ENCODE results near the gene POLR3GL. TPM values are rescaled to one million over a fixed set of nuclear protein-coding genes. Genes with fewer than 3 reads are reported as not detected.

Gene POLR3GL
- total RNA-seq, 2 experiments from 2014 or later, result 19.8 to 27.3 TPM

GRCh38 chr1:145965119-145965744 is 742 bp downstream of the POLR3GL start:
- TF ChIP-seq CTCF (conservative IDR thresholded peaks at IDR 0.05; ENCODE audit: low read length), result no peak
- TF ChIP-seq EZH2phosphoT487 (IDR thresholded peaks at IDR 0.05; ENCODE audit: borderline replicate concordance, low read depth, low read length), result no peak
- ChIA-PET CTCF (ENCODE audit: unreplicated experiment) (interaction anchor here (0.6 to 1.1 kb wide), 3 partner anchors 33 to 120 kb away, joined by 3 read pairs; partner anchors contain the start of gene NUDT17), POLR2A (interaction anchor here (0.5 to 5.5 kb wide), 20 partner anchors 10 to 139 kb away, joined by 3 to 58 read pairs (median 4); partner anchors contain the start of genes PIAS3 and RBM8A)
- no TSS peak for BruUV-seq (replicated peaks)
- DNase-seq (ENCODE audit: low spot score), result no peak
- Histone ChIP-seq H3K27ac (ENCODE audit: low read depth, low read length, poor library complexity, severe bottlenecking) (peak overlapping the region; percentile 36), H3K9me3 (ENCODE audit: low read length) (peaks cover 3% of the 10 kb centered on the region; the same call in 1 of the 2 replicates), H4K20me1 (ENCODE audit: insufficient read depth, low read length) (no peaks in the 10 kb centered on the region), H3K79me2 (ENCODE audit: insufficient read depth, low read depth, low read length) (peaks cover 6% of the 10 kb centered on the region; the same call in 1 of the 2 replicates), H3K4me1 (ENCODE audit: insufficient read depth, low read length, poor library complexity, severe bottlenecking) (peaks cover 44% of the 10 kb centered on the region), H3K36me3 (ENCODE audit: insufficient read depth, low read length) (peaks cover 6% of the 10 kb centered on the region), H3K9me2 (ENCODE audit: insufficient read depth, low read length) (no peaks in the 10 kb centered on the region), H3K4me3 (ENCODE audit: low read depth, low read length, poor library complexity, severe bottlenecking) (peak overlapping the region; percentile 75), H2AFZ (ENCODE audit: low read length) (peak overlapping the region; percentile 84), H3K4me2 (ENCODE audit: low read length) (peak overlapping the region; percentile 96)
- intact Hi-C loops (cut with micrococcal nuclease; ENCODE audit: unreplicated experiment), result no loop called here

GRCh38 chr1:145967288-145967687 is 2.8 kb downstream of the POLR3GL start:
- Histone ChIP-seq H3K27ac (ENCODE audit: low read depth, low read length, poor library complexity, severe bottlenecking) (no peak overlapping the region), H3K9me2 (ENCODE audit: insufficient read depth, low read length) (no peaks in the 10 kb centered on the region), H3K4me1 (ENCODE audit: insufficient read depth, low read length, poor library complexity, severe bottlenecking) (peaks cover 23% of the 10 kb centered on the region), H3K79me2 (ENCODE audit: insufficient read depth, low read depth, low read length) (peaks cover 6% of the 10 kb centered on the region; the same call in 1 of the 2 replicates), H3K36me3 (ENCODE audit: insufficient read depth, low read length) (peaks cover 6% of the 10 kb centered on the region), H3K4me3 (ENCODE audit: low read depth, low read length, poor library complexity, severe bottlenecking) (no peak overlapping the region), H4K20me1 (ENCODE audit: insufficient read depth, low read length) (no peaks in the 10 kb centered on the region), H3K4me2 (ENCODE audit: low read length) (no peak overlapping the region), H2AFZ (ENCODE audit: low read length) (no peak overlapping the region), H3K9me3 (ENCODE audit: low read length) (peaks cover 3% of the 10 kb centered on the region; the same call in 1 of the 2 replicates)
- POLR2A ChIA-PET, result interaction anchor here (0.7 to 5.5 kb wide), 3 partner anchors 10 to 109 kb away, joined by 4 to 58 read pairs (median 12); partner anchors contain the start of genes LIX1L and PIAS3
- BruUV-seq (replicated peaks), result no TSS peak
- intact Hi-C loops (cut with micrococcal nuclease; ENCODE audit: unreplicated experiment), result no loop called here
- no peak for TF ChIP-seq CTCF (conservative IDR thresholded peaks at IDR 0.05; ENCODE audit: low read length)
- TF ChIP-seq EZH2phosphoT487 (IDR thresholded peaks at IDR 0.05; ENCODE audit: borderline replicate concordance, low read depth, low read length), result no peak
- DNase-seq (ENCODE audit: low spot score), result no peak
- CTCF ChIA-PET (ENCODE audit: unreplicated experiment), result no interaction called here

- H3K79me2 ChIP-seq (ENCODE audit: insufficient read depth, low read depth, low read length), result no peaks in the 10 kb centered on the region
- TF ChIP-seq EZH2phosphoT487 (IDR thresholded peaks at IDR 0.05; ENCODE audit: borderline replicate concordance, low read depth, low read length), result no peak
- TF ChIP-seq CTCF (conservative IDR thresholded peaks at IDR 0.05; ENCODE audit: low read length), result no peak
- no peak overlapping the region for H3K4me3 ChIP-seq (ENCODE audit: low read depth, low read length, poor library complexity, severe bottlenecking)
- no peak overlapping the region for H3K4me2 ChIP-seq (ENCODE audit: low read length)
- H3K4me1 ChIP-seq (ENCODE audit: insufficient read depth, low read length, poor library complexity, severe bottlenecking), result peaks cover 7% of the 10 kb centered on the region
- BruUV-seq (replicated peaks), result no TSS peak
- no peak for DNase-seq (ENCODE audit: low spot score)
- POLR2A ChIA-PET, result no interaction called here
- no peak overlapping the region for H3K27ac ChIP-seq (ENCODE audit: low read depth, low read length, poor library complexity, severe bottlenecking)
- H3K9me2 ChIP-seq (ENCODE audit: insufficient read depth, low read length), result no peaks in the 10 kb centered on the region
- no peak overlapping the region for H2AFZ ChIP-seq (ENCODE audit: low read length)
- no peaks in the 10 kb centered on the region for H3K9me3 ChIP-seq (ENCODE audit: low read length)
- H4K20me1 ChIP-seq (ENCODE audit: insufficient read depth, low read length), result no peaks in the 10 kb centered on the region
- H3K36me3 ChIP-seq (ENCODE audit: insufficient read depth, low read length), result peaks cover 2% of the 10 kb centered on the region
- CTCF ChIA-PET (ENCODE audit: unreplicated experiment), result no interaction called here
- intact Hi-C loops (cut with micrococcal nuclease; ENCODE audit: unreplicated experiment), result no loop called here
These were observed 8.1 kb downstream of the POLR3GL start for GRCh38 chr1:145972580-145972979.
